CD4-positive, CD25-positive, alpha-beta regulatory T cell (primary cell): Measurements from ENCODE around the gene LRRFIP2. TPM values are rescaled to one million over a fixed set of nuclear protein-coding genes. Genes with fewer than 3 reads are reported as not detected.
A peak's percentile ranks its signal among the peaks of the same experiment; 100 is the strongest.
"Not testable (repeated sequence)": the region's sequence is repeated elsewhere in the genome, so short reads cannot be mapped to it uniquely, and the experiment has no call there.

Source experiments
- ATAC-seq, 2 donors: fragments of 150-1000 bp; cut with Tn5 transposase; one replicate each; pipeline ENCODE4 v1.10.0; 2021; ENCODE audit warnings: low read depth in 2 of 2, moderate number of reproducible peaks in 2 of 2, moderate library complexity in 1 of 2
- DNase-seq, 3 donors: peaks; one replicate each; pipeline versions ENCODE4 v3.0.0 to v3.0.0-alpha.2; 2012 to 2022; ENCODE audit warnings: mixed read lengths in 1 of 3
- H3K27ac ChIP-seq: one replicate; pipeline ENCODE4 v1.7.0; 2013; ENCODE audit warnings: mild to moderate bottlenecking, low read length; ENCODE audit not compliant: insufficient read depth, poor library complexity, severe bottlenecking
- H3K27me3 ChIP-seq: one replicate; pipeline ENCODE4 v1.7.0; 2013; ENCODE audit warnings: low read length; ENCODE audit not compliant: control insufficient read depth, insufficient read depth
- H3K36me3 ChIP-seq: one replicate; pipeline ENCODE4 v1.7.0; 2013; ENCODE audit warnings: mild to moderate bottlenecking, low read length, moderate library complexity; ENCODE audit not compliant: control insufficient read depth, insufficient read depth
- H3K4me1 ChIP-seq: 2 replicates; pipeline ENCODE4 v1.7.0; 2013; ENCODE audit warnings: mild to moderate bottlenecking, low read length; ENCODE audit not compliant: insufficient read depth, control insufficient read depth, poor library complexity, severe bottlenecking
- H3K4me3 ChIP-seq: one replicate; pipeline ENCODE4 v1.7.0; 2013; ENCODE audit warnings: low read depth, mild to moderate bottlenecking, low read length, moderate library complexity
- H3K9me3 ChIP-seq, 2 experiments: 1 replicate in 1 of 2; 2 replicates in 1 of 2; pipeline ENCODE4 v1.7.0; 2013; ENCODE audit warnings: low read length in 2 of 2, mild to moderate bottlenecking in 1 of 2, moderate library complexity in 1 of 2; ENCODE audit not compliant: control insufficient read depth in 2 of 2
- H3K27ac Mint-ChIP-seq, 3 donors: one replicate each; pipeline ENCODE4 v1.8.0; 2020 to 2022; ENCODE audit warnings: mild to moderate bottlenecking in 3 of 3, mixed read lengths in 3 of 3, moderate library complexity in 2 of 3
- H3K27me3 Mint-ChIP-seq: one replicate; pipeline ENCODE4 v1.8.0; 2022; ENCODE audit warnings: mild to moderate bottlenecking, mixed read lengths
- H3K36me3 Mint-ChIP-seq: one replicate; pipeline ENCODE4 v1.8.0; 2020; ENCODE audit warnings: mixed read lengths
- H3K4me1 Mint-ChIP-seq, 4 donors: one replicate each; pipeline ENCODE4 v1.8.0; 2020 to 2022; ENCODE audit warnings: mixed read lengths in 4 of 4, mild to moderate bottlenecking in 1 of 4
- H3K4me3 Mint-ChIP-seq, 4 donors: one replicate each; pipeline ENCODE4 v1.8.0; 2020 to 2022; ENCODE audit warnings: mild to moderate bottlenecking in 4 of 4, mixed read lengths in 4 of 4, moderate library complexity in 3 of 4
- H3K9me3 Mint-ChIP-seq, 7 donors: one replicate each; pipeline ENCODE4 v1.8.0; 2020 to 2022; ENCODE audit warnings: mixed read lengths in 7 of 7, mild to moderate bottlenecking in 3 of 7, moderate library complexity in 2 of 7
- polyA plus RNA-seq, 4 donors: library from polyadenylated mRNA; unstranded; fragments of 300-500 nt; fragmentation: Illumina TruSeq; gene quantifications; one replicate each; pipeline ENCODE4 v1.2.3, GENCODE V29; 2021
- total RNA-seq: library from RNA; stranded (reverse); gene quantifications from one replicate; pipeline ENCODE4 v1.2.3, GENCODE V29; 2022

Gene LRRFIP2
- total and polyA plus RNA-seq, 5 donors from 2014 or later = 14.5 to 78.5 (median 23.5) TPM

DNA sequence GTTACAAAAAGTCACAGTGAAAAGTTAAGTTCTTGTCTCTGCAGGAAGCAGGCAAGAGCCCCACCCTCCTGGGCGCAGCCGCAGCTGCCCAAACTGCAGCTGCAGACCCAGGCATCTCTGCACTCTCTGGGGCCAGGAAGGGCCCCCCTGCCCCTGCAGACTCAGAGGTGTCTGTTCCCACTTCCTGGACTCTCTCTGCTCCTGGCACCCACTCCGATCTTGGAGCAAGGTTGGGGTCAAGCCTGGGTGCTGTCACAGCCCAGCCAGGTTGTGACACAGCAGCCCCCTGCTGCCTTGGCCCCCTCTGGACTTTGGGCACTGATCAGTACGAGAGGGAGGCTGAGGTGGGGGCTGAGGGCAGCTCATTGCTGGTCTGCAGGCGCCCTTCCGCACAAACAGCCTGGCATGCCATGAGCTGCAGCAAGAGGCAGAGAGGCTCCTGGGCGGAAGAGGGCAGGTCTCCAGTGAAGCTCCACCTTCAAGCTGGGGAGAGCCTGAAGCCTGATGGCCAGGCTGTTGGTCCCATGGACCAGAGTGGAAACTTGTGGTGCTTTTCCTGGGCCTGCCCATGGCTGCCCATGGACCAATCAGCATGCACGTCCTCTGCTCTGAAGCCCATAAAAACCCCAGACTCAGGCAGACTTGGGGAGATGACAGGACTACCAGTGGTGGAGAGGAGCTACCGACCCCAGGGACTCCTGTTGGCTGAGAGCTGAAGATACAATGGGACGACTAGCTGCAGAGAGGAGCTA is 42.9 kb upstream of the LRRFIP2 start:
- Histone ChIP-seq H3K27ac (peak overlapping the region; percentile 23), H3K4me1 (peaks cover 29% of the 10 kb centered on the region), H3K9me3 (no peaks in the 10 kb centered on the region), H3K36me3 (no peaks in the 10 kb centered on the region), H3K4me3 (peak overlapping the region; percentile 48), H3K27me3 (no peaks in the 10 kb centered on the region)
- H3K27me3 Mint-ChIP-seq = no peaks in the 10 kb centered on the region
- peaks cover 7 to 17% (median 11%) of the 10 kb centered on the region in 4 donors for H3K4me1 Mint-ChIP-seq
- DNase-seq = peak in 1 of 3 donors; percentile 49
- no peaks in the 10 kb centered on the region for H3K36me3 Mint-ChIP-seq
- peak; percentile 45 to 62 for ATAC-seq
- peak overlapping the region in 1 of 3 donors; percentile 26 for H3K27ac Mint-ChIP-seq
- H3K9me3 Mint-ChIP-seq = no peaks in the 10 kb centered on the region
- H3K4me3 Mint-ChIP-seq = peak overlapping the region in 2 of 4 donors; percentile 4 to 42

DNA sequence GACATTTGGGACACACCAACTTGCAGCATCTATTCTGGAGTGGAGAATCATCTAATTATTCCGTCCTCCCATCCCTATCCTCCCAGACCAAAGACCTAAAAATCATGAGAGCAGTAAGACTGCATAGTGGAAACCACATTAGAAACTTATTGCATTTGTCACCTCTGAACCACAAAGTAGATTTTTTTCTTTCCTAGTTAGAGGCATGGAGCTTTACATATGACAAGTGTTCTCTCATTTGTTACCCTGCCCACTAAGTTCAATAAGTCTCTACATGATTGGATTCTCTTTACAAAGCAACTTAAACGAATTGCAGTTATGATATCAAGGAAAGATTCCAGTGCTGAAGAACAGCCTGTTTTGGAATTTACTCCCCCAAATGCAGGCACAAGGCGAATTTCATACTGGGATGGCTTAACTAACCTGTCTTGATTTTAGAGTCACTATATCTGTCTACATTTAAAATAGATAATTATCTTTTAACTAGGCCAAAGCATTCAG is 42.3 kb upstream of the LRRFIP2 start:
- peak overlapping the region in 3 of 4 donors; percentile 4 to 42 (median 16) for H3K4me3 Mint-ChIP-seq
- peak overlapping the region; percentile 48 for H3K4me3 ChIP-seq

DNA sequence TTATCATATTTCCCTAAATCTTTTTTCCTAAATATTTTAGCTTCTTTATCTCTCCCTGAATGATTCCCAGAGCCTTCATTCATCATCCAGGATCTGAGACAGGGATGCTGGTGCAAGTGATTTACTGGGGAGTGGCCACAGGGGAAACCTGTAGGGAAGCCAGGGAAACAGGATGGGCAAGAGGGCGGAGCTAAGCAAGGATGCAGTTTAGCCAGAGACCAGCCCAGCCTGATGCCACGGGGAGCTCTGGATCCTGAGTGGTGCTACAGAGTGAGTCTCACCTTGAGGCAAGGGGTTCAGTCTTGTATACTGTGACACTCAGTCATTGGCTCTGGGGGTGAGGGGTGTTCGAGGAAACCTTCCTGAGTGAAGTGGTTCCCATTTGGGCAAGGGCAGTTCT is 39.7 kb upstream of the LRRFIP2 start:
- Mint-ChIP-seq H3K4me3 (no peak overlapping the region), H3K27me3 (no peaks in the 10 kb centered on the region), H3K4me1 (peaks cover 7 to 17% (median 10%) of the 10 kb centered on the region in 4 donors), H3K36me3 (no peaks in the 10 kb centered on the region), H3K27ac (no peak overlapping the region), H3K9me3 (peaks cover 0 to 3% (median 0%) of the 10 kb centered on the region in 7 donors)
- Histone ChIP-seq H3K36me3 (no peaks in the 10 kb centered on the region), H3K27ac (no peak overlapping the region), H3K9me3 (no peaks in the 10 kb centered on the region), H3K27me3 (no peaks in the 10 kb centered on the region), H3K4me3 (no peak overlapping the region), H3K4me1 (peaks cover 29% of the 10 kb centered on the region)
- no peak for DNase-seq
- ATAC-seq = no peak

More for the DNA sequence above, 42.3 kb upstream of the LRRFIP2 start:
- H3K27me3 Mint-ChIP-seq = no peaks in the 10 kb centered on the region
- Histone ChIP-seq H3K4me1 (peaks cover 29% of the 10 kb centered on the region), H3K36me3 (no peaks in the 10 kb centered on the region), H3K27me3 (no peaks in the 10 kb centered on the region), H3K9me3 (no peaks in the 10 kb centered on the region), H3K27ac (peak overlapping the region; percentile 23)
- ATAC-seq = peak in 1 of 2 donors; percentile 26
- peaks cover 7 to 17% (median 11%) of the 10 kb centered on the region in 4 donors for H3K4me1 Mint-ChIP-seq
- no peaks in the 10 kb centered on the region for H3K36me3 Mint-ChIP-seq
- H3K27ac Mint-ChIP-seq = peak overlapping the region; percentile 26 to 68 (median 60)
- peak in 1 of 3 donors; percentile 6 for DNase-seq
- peaks cover 0 to under 1% (median 0%) of the 10 kb centered on the region in 7 donors for H3K9me3 Mint-ChIP-seq

DNA sequence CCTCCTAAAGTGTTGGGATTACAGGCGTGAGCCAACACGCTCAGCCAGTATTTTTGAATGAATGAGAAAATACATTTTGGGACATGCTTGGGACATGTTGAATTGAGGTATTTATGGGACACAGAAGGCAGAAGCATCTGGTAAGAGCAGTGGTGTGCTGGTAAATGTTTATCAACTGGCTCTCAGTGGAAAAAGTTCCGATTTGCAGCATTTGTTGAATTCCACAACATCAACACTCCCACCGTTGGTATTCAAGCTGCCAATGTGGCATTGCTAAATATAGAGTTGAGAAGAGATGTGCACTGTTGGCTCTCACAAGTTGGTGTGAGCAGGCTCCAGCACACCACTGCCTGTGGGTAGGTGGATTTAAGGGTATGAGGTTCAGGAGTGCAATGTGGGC is 35.8 kb upstream of the LRRFIP2 start:
- no peak overlapping the region for H3K27ac ChIP-seq
- ATAC-seq (no peak), DNase-seq (no peak)
- no peaks in the 10 kb centered on the region for H3K36me3 ChIP-seq
- Mint-ChIP-seq H3K27ac (no peak overlapping the region), H3K9me3 (peaks cover 0 to 3% (median 0%) of the 10 kb centered on the region in 7 donors), H3K4me3 (no peak overlapping the region), H3K4me1 (peaks cover 0 to 2% (median 0%) of the 10 kb centered on the region in 4 donors), H3K36me3 (no peaks in the 10 kb centered on the region), H3K27me3 (no peaks in the 10 kb centered on the region)
- no peaks in the 10 kb centered on the region for H3K27me3 ChIP-seq
- no peaks in the 10 kb centered on the region for H3K9me3 ChIP-seq
- H3K4me1 ChIP-seq = peaks cover 4% of the 10 kb centered on the region
- H3K4me3 ChIP-seq = no peak overlapping the region

DNA sequence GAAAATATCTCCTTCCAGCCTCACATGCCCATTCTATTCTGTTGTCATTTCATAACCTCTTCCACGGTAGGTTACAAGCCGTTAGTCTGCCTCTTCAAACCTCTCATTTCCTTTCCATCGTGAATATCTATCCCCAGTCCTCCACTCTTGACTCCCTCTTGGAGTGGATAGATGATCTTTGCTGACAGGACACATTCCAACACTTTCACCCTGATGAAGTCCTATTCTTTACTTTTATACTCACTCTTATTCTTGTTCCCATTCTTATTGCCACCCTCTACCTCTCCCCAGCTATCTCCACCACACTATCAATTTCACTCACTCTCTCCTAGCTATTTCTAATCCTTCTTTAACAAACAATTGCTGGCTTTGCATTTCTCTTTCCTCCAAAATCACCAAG is 34.2 kb upstream of the LRRFIP2 start:
- ATAC-seq, H3K9me3 Mint-ChIP-seq, DNase-seq, H3K36me3 Mint-ChIP-seq, H3K4me1 Mint-ChIP-seq, H3K27me3 Mint-ChIP-seq, H3K27ac ChIP-seq, H3K27ac Mint-ChIP-seq, H3K4me3 ChIP-seq, H3K4me3 Mint-ChIP-seq, H3K36me3 ChIP-seq, H3K27me3 ChIP-seq, H3K4me1 ChIP-seq, H3K9me3 ChIP-seq: not testable (repeated sequence)

DNA sequence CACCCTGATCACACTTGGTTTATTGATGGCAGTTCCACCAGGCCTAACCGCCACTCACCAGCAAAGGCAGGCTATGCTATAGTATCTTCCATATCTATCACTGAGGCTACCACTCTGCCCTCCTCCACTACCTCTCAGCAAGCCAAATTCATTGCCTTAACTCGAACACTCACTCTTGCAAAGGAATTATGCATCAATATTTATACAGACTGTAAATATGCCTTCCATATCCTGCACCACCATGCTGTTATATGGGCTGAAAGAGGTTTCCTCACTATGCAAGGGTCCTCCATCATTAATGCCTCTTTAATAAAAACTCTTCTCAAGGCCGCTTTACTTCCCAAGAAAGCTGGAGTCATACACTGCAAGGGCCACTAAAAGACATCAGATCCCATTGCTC is 33.6 kb upstream of the LRRFIP2 start:
- not testable (repeated sequence) for ATAC-seq, H3K4me1 ChIP-seq, H3K27ac Mint-ChIP-seq, H3K27me3 ChIP-seq, H3K27me3 Mint-ChIP-seq, H3K4me1 Mint-ChIP-seq, H3K4me3 Mint-ChIP-seq, H3K9me3 Mint-ChIP-seq, H3K36me3 Mint-ChIP-seq, H3K4me3 ChIP-seq, H3K9me3 ChIP-seq, H3K36me3 ChIP-seq, DNase-seq, H3K27ac ChIP-seq

DNA sequence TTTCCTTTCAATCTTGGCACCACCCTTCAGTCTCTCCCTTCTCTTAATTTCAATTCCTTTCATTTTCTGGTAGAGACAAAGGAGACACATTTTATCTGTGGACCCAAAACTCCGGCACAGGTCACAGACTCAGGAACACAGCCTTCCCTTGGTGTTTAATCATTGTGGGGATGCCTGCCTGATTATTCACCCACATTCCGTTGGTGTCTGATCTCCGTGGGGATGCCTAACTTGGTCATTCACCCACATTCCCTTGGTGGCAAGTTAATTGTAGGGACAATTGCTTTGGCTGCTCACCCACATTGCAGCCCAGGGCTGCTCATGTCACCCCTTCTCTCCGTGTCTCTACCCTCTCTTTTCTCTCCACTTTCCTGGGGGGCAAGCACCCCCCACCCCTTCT is 31.7 kb upstream of the LRRFIP2 start:
- not testable (repeated sequence) for H3K27me3 Mint-ChIP-seq, H3K4me3 ChIP-seq, H3K4me1 Mint-ChIP-seq, H3K4me3 Mint-ChIP-seq, H3K9me3 ChIP-seq, H3K27ac Mint-ChIP-seq, H3K36me3 ChIP-seq, H3K9me3 Mint-ChIP-seq, ATAC-seq, H3K27me3 ChIP-seq, H3K36me3 Mint-ChIP-seq, H3K27ac ChIP-seq, H3K4me1 ChIP-seq, DNase-seq

DNA sequence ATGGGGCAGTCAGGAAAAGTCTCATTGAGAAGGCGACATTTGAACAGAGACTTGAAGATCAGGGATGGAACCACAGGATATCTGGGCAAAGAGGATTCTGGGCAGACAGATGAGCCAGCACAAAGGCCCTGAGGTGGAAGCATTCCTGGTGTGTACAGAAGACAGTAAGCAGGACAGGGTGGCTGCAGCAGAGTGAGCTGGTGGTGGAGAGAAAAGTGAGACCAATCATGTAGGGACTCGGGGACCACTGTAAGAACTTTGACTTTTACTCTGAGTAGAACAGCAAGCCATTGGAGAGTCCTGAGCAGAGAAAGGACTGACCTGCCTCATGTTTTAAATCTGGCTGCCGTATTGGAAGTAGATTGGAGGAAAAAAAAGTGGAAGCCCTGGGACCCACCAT is 29.9 kb upstream of the LRRFIP2 start:
- no peaks in the 10 kb centered on the region for H3K36me3 ChIP-seq
- H3K27me3 Mint-ChIP-seq = no peaks in the 10 kb centered on the region
- peaks cover 2% of the 10 kb centered on the region for H3K27me3 ChIP-seq
- no peaks in the 10 kb centered on the region for H3K4me1 Mint-ChIP-seq
- H3K4me3 ChIP-seq = no peak overlapping the region
- H3K9me3 ChIP-seq = no peaks in the 10 kb centered on the region
- H3K9me3 Mint-ChIP-seq = no peaks in the 10 kb centered on the region
- ATAC-seq (no peak), DNase-seq (no peak)
- H3K27ac Mint-ChIP-seq = no peak overlapping the region
- no peak overlapping the region for H3K27ac ChIP-seq
- H3K4me3 Mint-ChIP-seq = no peak overlapping the region
- H3K36me3 Mint-ChIP-seq = no peaks in the 10 kb centered on the region
- no peaks in the 10 kb centered on the region for H3K4me1 ChIP-seq
